Muscle of leg (tissue), 11 donors: ENCODE measurements around the gene SIK1. TPM values are rescaled to one million over a fixed set of nuclear protein-coding genes. Genes with fewer than 3 reads are reported as not detected.
"Not testable (repeated sequence)": the region's sequence is repeated elsewhere in the genome, so short reads cannot be mapped to it uniquely, and the experiment has no call there.

Experiments
- DNase-seq: peaks from one replicate; pipeline ENCODE4 v3.0.0; 2013
- H3K27ac ChIP-seq: one replicate; pipeline ENCODE4 v1.5.1; 2013; ENCODE audit warnings: mild to moderate bottlenecking, low read length, control low read depth
- H3K27me3 ChIP-seq: one replicate; pipeline ENCODE4 v1.6.1; 2013; ENCODE audit warnings: low read length; ENCODE audit not compliant: control insufficient read depth, insufficient read depth
- H3K36me3 ChIP-seq: one replicate; pipeline ENCODE4 v1.6.1; 2013; ENCODE audit warnings: low read length; ENCODE audit not compliant: control insufficient read depth, insufficient read depth
- H3K4me1 ChIP-seq: one replicate; pipeline ENCODE4 v1.6.1; 2013; ENCODE audit warnings: low read length; ENCODE audit not compliant: control insufficient read depth, insufficient read depth
- H3K4me3 ChIP-seq: one replicate; pipeline ENCODE4 v1.5.1; 2013; ENCODE audit warnings: low read length, control low read depth
- H3K9me3 ChIP-seq: replicated peaks from 2 replicates; pipeline ENCODE4 v1.6.1; 2013; ENCODE audit warnings: low read depth, low read length; ENCODE audit not compliant: control insufficient read depth
- WGBS: methylation state at CpG from one replicate; pipeline ENCODE4 v1.1.5; 2013; ENCODE audit warnings: missing lambda C conversion rate; ENCODE audit not compliant: insufficient coverage; 5-methylcytosine and 5-hydroxymethylcytosine counted together
- polyA plus RNA-seq, 8 donors: library from polyadenylated mRNA; unstranded; fragments of 120-200 nt; gene quantifications; one replicate each; pipeline versions ENCODE4 v1.2.1 to v1.2.3, GENCODE V29; 2013; ENCODE audit warnings: inconsistent platforms in 1 of 8, low replicate concordance in 1 of 8; ENCODE audit not compliant: insufficient read length in 8 of 8, insufficient read depth in 1 of 8
- total RNA-seq: library from RNA; stranded (reverse); fragments of 120-200 nt; gene quantifications from one replicate; pipeline ENCODE4 v1.2.4, GENCODE V29; 2013

The SIK1 gene
- total and polyA plus RNA-seq, 9 donors, result 0.66 to 6.8 (median 2.1) TPM; not detected in 1

DNA sequence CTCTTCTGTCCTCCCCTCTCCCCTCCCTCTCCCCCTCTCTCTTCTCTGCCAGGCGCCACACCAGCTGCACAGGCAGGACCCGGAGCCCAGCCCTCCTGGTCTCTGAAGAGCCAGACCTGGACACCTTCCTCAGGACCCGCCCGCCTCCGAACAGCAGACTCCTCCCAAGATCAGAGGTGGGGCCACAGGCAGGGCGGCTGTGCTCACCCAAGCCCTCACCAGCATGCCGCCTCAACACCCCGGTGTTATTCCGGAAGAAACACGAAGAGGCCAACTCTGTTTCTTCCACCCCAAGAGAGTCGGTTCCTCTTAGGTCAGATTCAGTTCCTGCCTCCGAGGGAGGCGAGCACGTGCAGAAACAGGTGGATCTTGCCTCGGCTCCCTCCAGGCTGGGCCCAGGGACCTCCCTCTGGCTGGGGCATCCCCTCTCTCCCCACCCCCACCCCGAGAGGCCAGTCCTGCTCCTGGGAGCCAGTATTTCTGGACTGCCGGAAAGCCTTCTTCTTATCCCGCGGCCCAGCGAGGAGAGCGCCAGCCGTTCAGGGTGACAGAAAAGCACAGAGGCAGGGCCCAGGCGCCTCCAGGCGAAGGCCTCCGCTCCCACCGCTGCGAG lies 16.4 kb downstream of the SIK1 start:
- not testable (repeated sequence) for H3K36me3 ChIP-seq, H3K4me3 ChIP-seq, DNase-seq, H3K9me3 ChIP-seq, H3K27me3 ChIP-seq, H3K27ac ChIP-seq, H3K4me1 ChIP-seq
- WGBS, result no CpG with 5 or more reads among the region's 27 CpGs

DNA sequence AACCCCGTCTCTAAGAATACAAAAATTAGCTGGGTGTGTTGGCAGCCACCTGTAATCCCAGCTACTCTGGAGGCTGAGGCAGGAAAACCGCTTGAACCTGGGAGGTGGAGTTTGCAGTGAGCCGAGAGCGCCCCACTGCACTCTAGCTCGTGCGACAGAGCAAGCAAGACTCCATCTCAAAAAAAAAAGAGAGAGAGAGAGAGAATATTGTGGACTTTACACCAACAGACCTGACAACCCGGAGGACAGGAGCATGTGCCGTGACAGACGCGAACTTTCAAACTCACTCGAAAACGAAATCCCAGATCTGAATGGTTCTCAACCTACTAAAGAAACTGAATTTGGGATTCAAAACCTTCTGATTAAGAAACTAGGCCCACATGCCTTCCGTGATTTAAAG lies 19.8 kb downstream of the SIK1 start:
- not testable (repeated sequence) for H3K4me1 ChIP-seq, H3K9me3 ChIP-seq, H3K4me3 ChIP-seq, H3K36me3 ChIP-seq, H3K27me3 ChIP-seq, H3K27ac ChIP-seq, DNase-seq
- no CpG with 5 or more reads among the region's 13 CpGs for WGBS

DNA sequence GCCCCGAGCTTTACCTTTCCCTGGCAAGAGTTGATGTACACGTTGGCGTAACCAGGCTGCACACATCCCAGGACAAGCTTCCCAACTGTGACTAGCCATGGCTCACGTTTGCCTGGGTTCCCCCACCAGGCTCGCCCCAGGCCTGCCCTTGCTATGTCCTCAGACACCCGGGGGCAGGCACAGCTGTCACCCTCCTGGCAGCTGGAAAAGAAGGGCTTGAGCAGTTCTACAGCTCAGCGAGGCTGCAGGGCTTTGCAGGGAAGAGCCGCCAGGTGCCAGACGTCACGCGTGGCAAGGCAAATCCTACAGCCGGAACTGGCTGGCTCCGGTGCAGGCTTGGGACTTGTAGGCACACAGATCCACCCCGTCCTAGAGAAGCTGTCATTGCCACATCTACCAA lies 22.5 kb downstream of the SIK1 start:
- not testable (repeated sequence) for H3K27me3 ChIP-seq, H3K36me3 ChIP-seq, H3K27ac ChIP-seq, DNase-seq, H3K4me3 ChIP-seq, H3K9me3 ChIP-seq, H3K4me1 ChIP-seq
- WGBS, result no CpG with 5 or more reads among the region's 14 CpGs

DNA sequence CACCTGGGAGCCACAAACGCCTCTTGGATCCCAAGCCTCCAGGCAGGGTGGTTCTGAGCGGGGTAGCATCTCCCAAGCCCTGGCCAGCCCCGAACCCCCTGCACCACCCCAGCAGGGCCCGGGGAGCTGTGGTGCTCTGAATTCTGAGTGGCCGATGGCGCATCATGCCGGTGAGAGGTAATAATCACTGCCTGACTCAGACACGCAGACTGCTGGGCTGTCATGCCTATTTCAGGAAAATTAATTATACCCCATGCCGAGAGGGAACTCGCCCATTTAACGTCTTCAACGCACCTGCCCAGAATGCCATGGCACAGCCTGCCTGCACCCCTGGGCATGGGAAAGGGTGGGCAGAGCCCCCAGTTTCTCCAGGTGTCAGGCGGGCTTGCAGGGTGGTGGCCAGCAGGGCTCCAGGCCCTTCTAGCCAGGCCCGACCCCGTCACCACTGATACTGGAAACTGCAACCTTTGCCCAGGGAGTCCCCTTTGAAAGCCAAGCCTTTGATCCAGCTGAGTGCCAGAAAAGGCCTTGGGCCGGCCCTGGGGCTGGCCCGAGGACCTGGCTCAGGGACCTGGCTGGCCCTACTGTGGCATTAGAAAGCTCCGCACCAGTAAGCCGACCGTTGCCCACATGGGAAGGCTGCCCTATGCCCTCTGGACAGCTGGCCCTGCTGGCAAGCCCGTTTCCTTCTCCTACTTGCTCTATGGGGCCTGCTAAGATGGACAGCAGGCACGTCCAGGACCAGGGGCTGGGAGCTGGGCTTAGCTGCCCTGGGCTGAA lies 23.1 kb downstream of the SIK1 start:
- not testable (repeated sequence) for H3K4me3 ChIP-seq, DNase-seq, H3K27ac ChIP-seq, H3K36me3 ChIP-seq, H3K27me3 ChIP-seq, H3K9me3 ChIP-seq, H3K4me1 ChIP-seq
- WGBS, result no CpG with 5 or more reads among the region's 22 CpGs

DNA sequence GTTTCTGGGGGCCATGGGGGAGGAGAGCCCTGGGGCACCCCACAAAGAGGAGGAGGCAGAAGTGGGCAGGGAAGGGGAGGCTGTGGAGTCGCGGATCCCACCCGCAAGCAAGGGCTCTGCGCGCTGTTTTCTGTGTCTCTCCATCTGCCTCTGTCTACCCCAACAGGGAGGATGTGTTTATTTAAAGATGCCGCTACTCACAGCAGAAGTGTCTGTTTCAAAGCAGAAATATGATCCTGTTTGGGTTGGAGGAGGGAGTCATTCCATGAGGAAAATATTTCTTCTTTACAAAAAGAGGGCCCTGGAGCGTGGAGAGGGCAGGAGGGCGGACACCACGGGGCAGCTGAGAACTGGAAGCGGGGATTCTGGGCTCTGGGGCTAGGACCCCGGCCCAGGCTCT lies 25.8 kb downstream of the SIK1 start:
- not testable (repeated sequence) for H3K27me3 ChIP-seq, H3K4me3 ChIP-seq, H3K36me3 ChIP-seq, H3K9me3 ChIP-seq, H3K27ac ChIP-seq, DNase-seq, H3K4me1 ChIP-seq
- no CpG with 5 or more reads among the region's 11 CpGs for WGBS

DNA sequence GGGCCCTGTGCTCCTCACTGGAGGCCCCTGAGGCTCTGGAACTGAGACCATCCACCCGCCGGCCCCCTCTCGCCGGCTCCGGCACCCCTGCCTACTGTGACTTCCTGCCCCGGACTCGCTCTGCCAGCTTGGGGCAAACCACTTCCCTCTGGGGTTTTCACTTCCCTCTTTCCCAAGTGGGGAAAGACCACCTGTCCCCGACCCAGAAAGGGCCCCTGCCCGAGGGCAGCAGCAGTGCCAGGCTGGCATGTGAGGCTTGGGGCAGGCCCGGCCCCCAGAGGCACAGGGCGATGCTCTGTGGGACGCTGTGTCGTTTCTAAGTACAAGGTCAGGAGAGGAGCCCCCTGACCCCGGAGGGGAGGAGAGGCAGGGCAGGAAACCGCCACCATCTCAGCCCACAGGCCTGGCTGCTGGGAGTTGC lies 27.3 kb downstream of the SIK1 start:
- not testable (repeated sequence) for H3K4me1 ChIP-seq, H3K27me3 ChIP-seq, DNase-seq, H3K4me3 ChIP-seq, H3K36me3 ChIP-seq, H3K9me3 ChIP-seq, H3K27ac ChIP-seq
- WGBS, result no CpG with 5 or more reads among the region's 15 CpGs

DNA sequence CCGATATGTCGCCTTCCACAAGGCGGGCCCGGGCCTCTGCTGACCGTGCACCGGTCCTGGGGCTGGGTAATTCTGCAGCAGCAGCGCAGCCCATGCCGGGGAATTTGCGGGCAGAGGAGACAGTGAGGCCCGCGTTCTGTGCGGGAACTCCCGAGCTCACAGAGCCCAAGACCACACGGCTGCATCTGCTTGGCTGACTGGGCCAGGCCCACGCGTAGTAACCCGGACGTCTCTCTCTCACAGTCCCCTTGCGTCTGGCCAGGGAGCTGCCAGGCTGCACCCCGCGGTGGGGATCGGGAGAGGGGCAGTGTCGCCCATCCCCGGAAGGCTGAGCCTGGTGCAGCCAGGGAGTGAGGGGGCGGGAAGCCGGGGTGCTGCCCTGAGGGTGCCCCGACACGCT lies 27.8 kb downstream of the SIK1 start:
- H3K4me3 ChIP-seq, DNase-seq, H3K27ac ChIP-seq, H3K9me3 ChIP-seq, H3K27me3 ChIP-seq, H3K36me3 ChIP-seq, H3K4me1 ChIP-seq: not testable (repeated sequence)
- WGBS, result no CpG with 5 or more reads among the region's 28 CpGs

DNA sequence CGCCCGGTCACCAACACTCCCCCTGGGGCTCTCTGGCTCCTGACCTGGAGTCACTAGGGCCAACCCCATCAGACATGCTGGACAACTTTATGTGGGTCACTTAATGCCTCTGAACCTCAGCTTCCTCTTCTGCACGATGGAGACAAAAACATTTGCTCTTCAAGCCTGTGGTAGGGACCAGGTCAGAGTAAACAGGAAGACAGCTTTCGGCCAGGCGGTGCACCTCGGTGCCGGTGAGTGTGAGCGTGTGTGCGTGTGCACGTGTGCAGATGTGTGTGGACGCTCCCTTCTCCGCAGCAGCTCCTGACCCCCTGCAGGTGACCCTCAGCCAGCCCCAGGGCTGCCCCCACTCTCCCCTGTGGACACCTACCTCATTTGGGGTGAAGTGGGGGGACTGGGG lies 28.4 kb downstream of the SIK1 start:
- not testable (repeated sequence) for H3K9me3 ChIP-seq, H3K4me3 ChIP-seq, DNase-seq, H3K27ac ChIP-seq, H3K36me3 ChIP-seq, H3K27me3 ChIP-seq, H3K4me1 ChIP-seq
- no CpG with 5 or more reads among the region's 12 CpGs for WGBS

DNA sequence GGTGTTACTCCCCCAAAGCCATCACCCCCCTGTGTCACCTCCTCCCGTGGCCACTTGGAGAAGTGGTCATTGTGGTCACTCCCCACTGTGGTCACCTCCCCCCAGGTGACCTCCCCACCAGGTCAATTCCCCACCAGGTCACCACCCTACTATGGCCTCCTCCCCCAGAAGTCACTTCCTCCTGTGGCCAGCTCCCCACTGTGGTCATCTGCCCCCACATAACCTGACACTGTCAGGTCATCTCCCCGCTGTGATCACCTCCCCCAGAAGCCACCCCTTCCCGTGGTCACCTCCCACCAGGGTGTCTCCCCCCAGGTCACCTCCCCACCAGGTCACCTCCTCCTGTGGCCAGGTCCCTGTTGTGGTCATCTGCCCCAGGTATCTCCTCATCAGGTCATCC lies 28.9 kb downstream of the SIK1 start:
- WGBS, result no CpG with 5 or more reads among the region's 3 CpGs
- not testable (repeated sequence) for H3K27ac ChIP-seq, H3K9me3 ChIP-seq, H3K4me1 ChIP-seq, DNase-seq, H3K36me3 ChIP-seq, H3K27me3 ChIP-seq, H3K4me3 ChIP-seq

DNA sequence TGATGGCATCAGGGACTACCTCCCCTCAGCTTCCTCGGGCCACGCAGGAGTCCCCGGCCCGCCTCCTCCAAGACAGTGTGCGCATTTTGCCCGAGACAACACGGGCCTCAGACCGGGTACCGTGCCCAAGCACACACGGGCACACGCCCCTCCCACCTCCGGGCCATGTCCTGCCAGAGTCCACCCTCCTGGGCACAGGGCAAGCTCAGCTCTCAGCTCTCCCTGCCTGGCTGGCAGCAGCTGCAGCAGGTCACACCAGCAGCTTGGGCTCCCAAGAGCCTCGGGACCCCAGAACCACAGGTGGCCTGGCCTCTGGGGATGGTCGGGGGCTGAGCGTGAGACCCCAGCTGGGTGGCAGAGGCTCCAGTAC lies 29.5 kb downstream of the SIK1 start:
- H3K9me3 ChIP-seq, result not testable (repeated sequence)
- WGBS, result no CpG with 5 or more reads among the region's 15 CpGs

More for the DNA sequence above, 29.5 kb downstream of the SIK1 start:
- not testable (repeated sequence) for H3K36me3 ChIP-seq, H3K4me1 ChIP-seq, DNase-seq, H3K27me3 ChIP-seq, H3K4me3 ChIP-seq, H3K27ac ChIP-seq
